Upper lobe of left lung (tissue), 6 donors: Measurements from ENCODE around the gene SIRT4. TPM values are rescaled to one million over a fixed set of nuclear protein-coding genes. Genes with fewer than 3 reads are reported as not detected.
A peak's percentile ranks its signal among the peaks of the same experiment; 100 is the strongest.

Source experiments
- ATAC-seq, 2 donors: fragments of 200-7000 bp; cut with Tn5 transposase; one replicate each; pipeline ENCODE4 v1.9.1; 2022; ENCODE audit warnings: mild to moderate bottlenecking in 2 of 2, moderate library complexity in 2 of 2; ENCODE audit not compliant: low FRiP score in 2 of 2
- DNase-seq, 2 donors: peaks; one replicate each; pipeline ENCODE4 v3.0.0-alpha.2; 2019 to 2020
- H3K27ac ChIP-seq, 4 donors: fragments of 200-600 bp; sonication (generic); one replicate each; pipeline ENCODE4 v1.5.1; 2016 to 2019
- H3K27me3 ChIP-seq, 4 donors: fragments of 200-600 bp; sonication (generic); one replicate each; pipeline ENCODE4 v1.5.1; 2017 to 2019
- H3K36me3 ChIP-seq, 4 donors: fragments of 200-600 bp; sonication (generic); one replicate each; pipeline ENCODE4 v1.5.1; 2016 to 2019
- H3K4me1 ChIP-seq, 4 donors: fragments of 200-600 bp; sonication (generic); one replicate each; pipeline ENCODE4 v1.5.1; 2018 to 2019
- H3K4me3 ChIP-seq, 4 donors: fragments of 200-600 bp; sonication (generic); one replicate each; pipeline ENCODE4 v1.5.1; 2017 to 2019; ENCODE audit warnings: mild to moderate bottlenecking in 2 of 4, moderate library complexity in 1 of 4
- H3K9me3 ChIP-seq, 4 donors: fragments of 200-600 bp; sonication (generic); one replicate each; pipeline ENCODE4 v1.5.1; 2018 to 2019
- CTCF ChIP-seq, 6 experiments: fragments of 450-650 bp in 4 of 6; fragments of 200-600 bp in 2 of 6; sonication (generic) in 2 of 6; IDR thresholded peaks; one replicate each; pipeline ENCODE4 v1.5.1; 2016 to 2019; ENCODE audit warnings: antibody characterized with exemption in 6 of 6
- EP300 ChIP-seq, 4 donors: sonication (generic); formaldehyde crosslinking; IDR thresholded peaks; one replicate each; pipeline ENCODE4 v1.5.1; 2017; ENCODE audit warnings: antibody characterized with exemption in 4 of 4, control low read depth in 2 of 4
- POLR2A ChIP-seq, 4 donors: fragments of 450-650 bp; IDR thresholded peaks; one replicate each; pipeline ENCODE4 v1.5.1; 2016 to 2017; ENCODE audit warnings: antibody characterized with exemption in 4 of 4, mild to moderate bottlenecking in 2 of 4
- POLR2AphosphoS5 ChIP-seq, 2 donors: sonication (generic); formaldehyde crosslinking; IDR thresholded peaks; one replicate each; pipeline ENCODE4 v1.5.1; 2017; ENCODE audit warnings: antibody characterized with exemption in 2 of 2
- WGBS, 2 donors: methylation state at CpG; one replicate each; pipeline ENCODE4 v1.1.5; 2017 to 2018; 5-methylcytosine and 5-hydroxymethylcytosine counted together
- total RNA-seq, 6 donors: library from RNA; depleted of rRNA in 4 of 6; stranded (reverse); fragments of >200 nt in 4 of 6; gene quantifications; one replicate each; pipeline versions ENCODE4 v1.1.0 to v1.2.1, GENCODE V29; 2016 to 2021
- donor health status: DM: no; HTN: no; CAD: no; lungs with moderate emphysema.
- donor health status: DM: no; HTN: yes; CAD: no; lungs with severe emphysema.

Gene SIRT4
- total RNA-seq, 6 donors from 2014 or later, result 1.00 to 5.2 (median 2.9) TPM

GRCh38 chr12:120266180-120266870 lies 35.8 kb upstream of the SIRT4 start:
- ATAC-seq (no peak), DNase-seq (no peak)
- no peaks in the 10 kb centered on the region for H3K36me3 ChIP-seq
- peak overlapping the region in 3 of 4 donors; percentile 5 to 68 (median 48) for H3K27ac ChIP-seq
- H3K4me1 ChIP-seq, result peaks cover 37 to 60% (median 53%) of the 10 kb centered on the region in 4 donors
- H3K9me3 ChIP-seq, result no peaks in the 10 kb centered on the region
- H3K4me3 ChIP-seq, result no peak overlapping the region
- H3K27me3 ChIP-seq, result no peaks in the 10 kb centered on the region
- TF ChIP-seq POLR2AphosphoS5 (IDR thresholded peaks at IDR 0.05) (no peak), EP300 (IDR thresholded peaks at IDR 0.05) (no peak)
- WGBS, 2 donors, result 33 to 41% methylated on average over 8 of the region's 8 CpGs

- peak overlapping the region; percentile 45 to 68 (median 54) for H3K27ac ChIP-seq
- no peaks in the 10 kb centered on the region for H3K9me3 ChIP-seq
- TF ChIP-seq EP300 (IDR thresholded peaks at IDR 0.05) (no peak), POLR2AphosphoS5 (IDR thresholded peaks at IDR 0.05) (no peak), CTCF (IDR thresholded peaks at IDR 0.05) (no peak), POLR2A (IDR thresholded peaks at IDR 0.05) (no peak)
- H3K4me1 ChIP-seq, result peaks cover 25 to 46% (median 39%) of the 10 kb centered on the region in 4 donors
- no peak overlapping the region for H3K4me3 ChIP-seq
- H3K27me3 ChIP-seq, result no peaks in the 10 kb centered on the region
- ATAC-seq (peak in 1 of 2 donors; percentile 9), DNase-seq (peak in 1 of 2 donors; percentile 62)
- WGBS, 2 donors, result 26 to 29% methylated on average over 4 of the region's 4 CpGs
- H3K36me3 ChIP-seq, result no peaks in the 10 kb centered on the region
Measured at GRCh38 chr12:120267736-120268135, 34.4 kb upstream of the SIRT4 start.

GRCh38 chr12:120276734-120277133 lies 25.4 kb upstream of the SIRT4 start:
- no peaks in the 10 kb centered on the region for H3K36me3 ChIP-seq
- H3K4me1 ChIP-seq, result no peaks in the 10 kb centered on the region
- peak in 1 of 2 donors; percentile 17 for ATAC-seq
- H3K4me3 ChIP-seq, result no peak overlapping the region
- H3K9me3 ChIP-seq, result no peaks in the 10 kb centered on the region
- H3K27ac ChIP-seq, result no peak overlapping the region
- no peak for DNase-seq
- 88 to 96% methylated on average over 6 of the region's 6 CpGs for WGBS, 2 donors
- no peaks in the 10 kb centered on the region for H3K27me3 ChIP-seq
- TF ChIP-seq CTCF (IDR thresholded peaks at IDR 0.05), result no peak
- TF ChIP-seq POLR2AphosphoS5 (IDR thresholded peaks at IDR 0.05), result no peak
- TF ChIP-seq EP300 (IDR thresholded peaks at IDR 0.05), result no peak
- TF ChIP-seq POLR2A (IDR thresholded peaks at IDR 0.05), result no peak

- Histone ChIP-seq H3K27me3 (no peaks in the 10 kb centered on the region), H3K27ac (no peak overlapping the region), H3K9me3 (no peaks in the 10 kb centered on the region), H3K4me3 (no peak overlapping the region), H3K36me3 (no peaks in the 10 kb centered on the region), H3K4me1 (no peaks in the 10 kb centered on the region)
- DNase-seq, result peak in 1 of 2 donors; percentile 77
- no peak for ATAC-seq
- WGBS, 2 donors, result 92 to 97% methylated on average over 22 to 56 of the region's 57 CpGs
- TF ChIP-seq EP300 (IDR thresholded peaks at IDR 0.05) (no peak), CTCF (IDR thresholded peaks at IDR 0.05) (no peak), POLR2A (IDR thresholded peaks at IDR 0.05) (no peak), POLR2AphosphoS5 (IDR thresholded peaks at IDR 0.05) (no peak)
Measured at GRCh38 chr12:120278137-120279069, 23.7 kb upstream of the SIRT4 start.

GRCh38 chr12:120283318-120283717 lies 18.8 kb upstream of the SIRT4 start:
- Histone ChIP-seq H3K27ac (no peak overlapping the region), H3K36me3 (no peaks in the 10 kb centered on the region), H3K4me1 (no peaks in the 10 kb centered on the region), H3K9me3 (no peaks in the 10 kb centered on the region), H3K27me3 (no peaks in the 10 kb centered on the region), H3K4me3 (no peak overlapping the region)
- DNase-seq, result no peak
- no peak for TF ChIP-seq CTCF (IDR thresholded peaks at IDR 0.05)
- TF ChIP-seq EP300 (IDR thresholded peaks at IDR 0.05), result no peak
- no peak for TF ChIP-seq POLR2AphosphoS5 (IDR thresholded peaks at IDR 0.05)
- TF ChIP-seq POLR2A (IDR thresholded peaks at IDR 0.05), result no peak
- ATAC-seq, result peak; percentile 29 to 52
- 60 to 66% methylated on average over 7 of the region's 7 CpGs for WGBS, 2 donors
